T-helper 17 cell (primary cell): ENCODE data around the gene SERPINB7. TPM values are rescaled to one million over a fixed set of nuclear protein-coding genes. Genes with fewer than 3 reads are reported as not detected.
"Not testable (repeated sequence)": the region's sequence is repeated elsewhere in the genome, so short reads cannot be mapped to it uniquely, and the experiment has no call there.

Source experiments
- ATAC-seq: fragments of 150-1000 bp; cut with Tn5 transposase; 2 replicates; pipeline ENCODE4 v1.10.0; 2021; ENCODE audit warnings: mild to moderate bottlenecking, moderate library complexity
- DNase-seq, 3 donors: peaks; one replicate each; pipeline versions ENCODE4 v3.0.0 to v3.0.0-alpha.2; 2020 to 2021
- H3K9me3 ChIP-seq: one replicate; pipeline ENCODE4 v1.7.0; 2013; ENCODE audit warnings: low read length, mild to moderate bottlenecking; ENCODE audit not compliant: control insufficient read depth, poor library complexity, severe bottlenecking
- H3K27ac Mint-ChIP-seq: one replicate; pipeline ENCODE4 v1.8.0; 2022; ENCODE audit warnings: mild to moderate bottlenecking, moderate library complexity, mixed read lengths
- H3K27me3 Mint-ChIP-seq: one replicate; pipeline ENCODE4 v1.8.0; 2022; ENCODE audit warnings: mixed read lengths
- H3K36me3 Mint-ChIP-seq: one replicate; pipeline ENCODE4 v1.8.0; 2022; ENCODE audit warnings: low read depth, mixed read lengths
- H3K4me1 Mint-ChIP-seq: one replicate; pipeline ENCODE4 v1.8.0; 2022; ENCODE audit warnings: mild to moderate bottlenecking, mixed read lengths
- H3K4me3 Mint-ChIP-seq: one replicate; pipeline ENCODE4 v1.8.0; 2022; ENCODE audit warnings: mild to moderate bottlenecking, moderate library complexity, mixed read lengths
- total RNA-seq, 4 donors: library from RNA in 2 of 4; stranded (reverse) in 2 of 4; gene quantifications; one replicate each; pipeline ENCODE4 v1.2.3 and lab custom pipeline; 2022 to 2026

Gene SERPINB7, protein sequence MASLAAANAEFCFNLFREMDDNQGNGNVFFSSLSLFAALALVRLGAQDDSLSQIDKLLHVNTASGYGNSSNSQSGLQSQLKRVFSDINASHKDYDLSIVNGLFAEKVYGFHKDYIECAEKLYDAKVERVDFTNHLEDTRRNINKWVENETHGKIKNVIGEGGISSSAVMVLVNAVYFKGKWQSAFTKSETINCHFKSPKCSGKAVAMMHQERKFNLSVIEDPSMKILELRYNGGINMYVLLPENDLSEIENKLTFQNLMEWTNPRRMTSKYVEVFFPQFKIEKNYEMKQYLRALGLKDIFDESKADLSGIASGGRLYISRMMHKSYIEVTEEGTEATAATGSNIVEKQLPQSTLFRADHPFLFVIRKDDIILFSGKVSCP
- not detected for total RNA-seq
- total RNA-seq (lab: John Stamatoyannopoulos, UW) = 0 reads per million in 2 donors

DNA sequence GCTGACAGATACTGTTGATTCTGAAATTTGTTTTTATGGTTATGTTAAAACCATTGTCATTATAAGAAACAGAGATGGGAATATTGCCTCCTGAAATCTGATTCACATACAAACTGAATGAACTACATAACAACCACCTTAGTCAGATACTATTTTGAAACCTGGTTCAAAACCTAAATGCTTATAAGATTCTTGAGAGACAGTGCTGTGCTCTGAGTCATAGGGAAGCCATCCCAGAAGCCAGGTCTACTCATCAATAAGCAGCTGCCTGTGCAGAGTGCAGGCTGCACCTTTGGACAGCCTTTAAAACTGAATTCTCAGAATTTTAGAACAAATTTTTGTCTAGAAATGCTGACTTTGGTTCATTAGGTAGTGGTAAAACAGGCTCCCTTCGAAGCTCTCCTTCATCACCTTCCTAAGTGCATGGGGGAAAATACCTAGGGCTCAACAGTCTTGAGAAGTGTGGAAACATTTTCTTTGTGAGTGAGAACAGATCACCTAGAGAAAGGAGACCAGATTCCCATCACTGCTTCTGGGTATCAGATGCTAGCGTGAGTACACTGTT lies at the start of gene SERPINB7:
Gene SERPINB7 (plus strand): TSS at position 253 of the 565 bp plus-strand sequence. CDS start 6,955 bp downstream, outside the sequence.
- no peaks in the 10 kb centered on the region for H3K27me3 Mint-ChIP-seq
- H3K27ac Mint-ChIP-seq = no peak within 1 kb of the TSS
- no peak for DNase-seq
- no peaks in the 10 kb centered on the region for H3K36me3 Mint-ChIP-seq
- no peaks in the 10 kb centered on the region for H3K4me1 Mint-ChIP-seq
- no peaks in the 10 kb centered on the region for H3K9me3 ChIP-seq
- H3K4me3 Mint-ChIP-seq = no peak within 1 kb of the TSS
- no peak for ATAC-seq

DNA sequence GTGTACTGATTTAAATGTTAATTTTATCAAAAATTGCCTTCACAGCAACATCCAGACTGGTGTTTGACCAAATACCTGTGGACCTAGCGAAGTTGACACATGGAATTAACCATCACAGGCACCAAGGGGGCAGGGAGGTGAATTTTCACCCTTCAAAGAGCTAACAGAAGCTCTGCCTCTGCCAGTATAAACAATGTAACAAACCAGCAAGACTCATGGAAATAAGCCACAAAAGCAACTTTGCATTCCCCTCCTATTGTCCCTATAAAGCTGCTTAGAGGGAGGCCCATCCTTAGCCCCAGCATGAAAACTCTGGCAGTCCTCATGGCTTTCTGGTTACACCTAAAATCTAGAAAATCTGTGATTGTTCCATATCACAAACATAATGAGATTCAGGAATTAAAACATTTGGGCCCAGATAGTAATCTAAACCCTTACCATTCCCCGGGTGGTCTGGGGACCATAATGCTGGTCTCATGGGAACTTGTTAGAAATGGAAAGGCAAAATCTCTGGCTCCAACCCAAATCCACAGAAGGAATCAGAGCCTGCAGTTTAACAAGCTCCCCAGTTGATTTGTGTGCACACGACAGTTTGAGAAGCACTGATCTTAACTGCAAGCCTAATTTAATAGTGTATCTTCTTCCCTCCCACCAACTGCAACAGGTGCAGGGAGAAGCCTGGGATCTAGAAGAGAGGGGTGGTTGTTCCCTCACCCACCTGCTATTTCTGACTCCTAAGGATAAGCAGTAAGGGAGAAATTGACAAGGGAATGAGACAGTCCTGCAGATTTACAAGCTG lies 49.3 kb upstream of the SERPINB7 start:
- Mint-ChIP-seq H3K4me3 (no peak overlapping the region), H3K36me3 (no peaks in the 10 kb centered on the region), H3K27ac (no peak overlapping the region), H3K27me3 (peaks cover 10% of the 10 kb centered on the region), H3K4me1 (no peaks in the 10 kb centered on the region)
- no peak for DNase-seq
- no peaks in the 10 kb centered on the region for H3K9me3 ChIP-seq
- no peak for ATAC-seq

DNA sequence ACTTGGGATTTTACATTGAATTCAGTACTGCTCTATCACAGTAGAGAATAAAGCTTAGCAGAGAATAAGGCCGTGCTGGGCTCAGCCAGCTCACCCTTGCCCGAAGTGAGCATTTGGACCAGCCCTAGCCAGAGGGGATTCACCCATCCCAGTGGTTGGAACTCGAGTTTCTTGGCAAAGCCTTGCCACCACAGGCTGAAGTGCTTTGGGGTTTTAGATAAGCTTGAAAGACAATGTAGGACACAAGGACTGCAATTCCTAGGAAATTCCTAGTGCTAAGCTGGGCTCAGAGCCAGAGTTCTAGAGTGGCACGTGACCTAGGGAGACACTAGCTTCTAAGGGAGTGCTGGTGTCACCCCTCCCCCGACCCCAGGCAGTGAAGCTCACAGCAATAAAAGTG lies 44.4 kb upstream of the SERPINB7 start:
- H3K27ac Mint-ChIP-seq = no peak overlapping the region

DNA sequence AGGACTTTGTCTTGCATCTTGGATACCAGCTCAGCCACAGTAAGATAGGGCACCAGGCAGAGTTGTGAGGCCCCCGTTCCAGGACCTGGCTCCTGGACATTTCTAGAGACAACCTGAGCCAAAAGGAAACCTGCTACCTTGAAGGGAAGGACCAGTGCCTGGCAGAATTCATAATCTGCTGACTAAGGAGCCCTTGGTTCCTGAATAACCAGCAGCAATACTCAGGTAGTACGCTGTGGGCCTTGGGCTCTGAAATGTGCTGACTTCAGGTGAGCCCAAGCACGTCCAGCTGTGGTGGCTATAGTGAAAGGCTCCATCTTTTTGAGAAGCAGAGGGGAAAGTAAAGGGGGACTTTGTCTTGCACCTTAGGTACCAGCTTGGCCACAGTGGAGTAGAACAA lies 44.0 kb upstream of the SERPINB7 start:
- H3K9me3 ChIP-seq = no peaks in the 10 kb centered on the region
- DNase-seq (no peak), ATAC-seq (no peak)
- Mint-ChIP-seq H3K27me3 (peaks cover 10% of the 10 kb centered on the region), H3K4me1 (no peaks in the 10 kb centered on the region), H3K36me3 (no peaks in the 10 kb centered on the region), H3K4me3 (no peak overlapping the region), H3K27ac (no peak overlapping the region)

More for the DNA sequence above, 44.4 kb upstream of the SERPINB7 start:
- Mint-ChIP-seq H3K4me1 (no peaks in the 10 kb centered on the region), H3K4me3 (no peak overlapping the region), H3K36me3 (no peaks in the 10 kb centered on the region), H3K27me3 (peaks cover 10% of the 10 kb centered on the region)
- DNase-seq (no peak), ATAC-seq (no peak)
- H3K9me3 ChIP-seq = no peaks in the 10 kb centered on the region

DNA sequence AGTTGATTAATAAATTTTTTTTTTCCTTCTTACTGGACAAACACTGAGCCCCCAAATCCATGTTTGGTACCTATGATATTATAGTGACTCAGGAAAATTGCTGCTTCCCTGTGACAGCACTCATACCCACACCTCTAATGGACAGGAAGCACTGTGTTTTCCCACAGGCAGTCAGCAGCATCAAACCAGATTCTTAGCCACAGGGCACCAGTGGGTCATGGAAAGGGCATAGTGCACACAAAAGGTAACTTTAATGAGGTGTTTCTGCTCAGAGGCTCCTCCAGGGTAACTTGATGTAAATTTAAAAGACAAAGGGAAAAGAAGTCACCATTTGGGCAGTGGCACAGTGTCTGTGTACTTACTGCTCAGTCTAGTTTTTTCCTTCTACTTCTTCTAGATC lies 38.3 kb upstream of the SERPINB7 start:
- no peaks in the 10 kb centered on the region for H3K4me1 Mint-ChIP-seq
- H3K4me3 Mint-ChIP-seq = no peak overlapping the region
- no peaks in the 10 kb centered on the region for H3K27me3 Mint-ChIP-seq
- DNase-seq (no peak), ATAC-seq (no peak)
- no peaks in the 10 kb centered on the region for H3K9me3 ChIP-seq
- no peaks in the 10 kb centered on the region for H3K36me3 Mint-ChIP-seq
- H3K27ac Mint-ChIP-seq = no peak overlapping the region

DNA sequence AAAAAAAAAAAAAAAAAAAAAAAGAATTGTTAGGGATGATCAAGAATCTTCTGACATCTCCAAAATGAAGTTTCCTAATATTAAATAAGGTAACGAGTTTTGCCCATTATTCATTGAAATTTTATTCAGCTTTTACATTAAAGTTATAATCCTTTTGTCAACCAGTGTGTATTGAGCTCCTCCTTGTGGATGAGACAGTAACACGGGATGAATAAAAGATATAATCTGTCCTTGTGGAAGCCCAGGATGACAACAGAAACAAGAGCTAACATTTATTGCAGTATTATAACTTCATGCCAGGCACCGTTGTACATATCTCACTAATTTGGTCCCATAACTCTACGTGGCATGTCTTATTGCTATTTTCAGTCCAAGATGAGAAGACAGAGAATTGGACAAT lies 33.4 kb upstream of the SERPINB7 start:
- H3K4me3 Mint-ChIP-seq = no peak overlapping the region
- H3K9me3 ChIP-seq = no peaks in the 10 kb centered on the region
- no peaks in the 10 kb centered on the region for H3K27me3 Mint-ChIP-seq
- no peaks in the 10 kb centered on the region for H3K36me3 Mint-ChIP-seq
- no peak overlapping the region for H3K27ac Mint-ChIP-seq
- H3K4me1 Mint-ChIP-seq = no peaks in the 10 kb centered on the region
- DNase-seq = no peak
- no peak for ATAC-seq

DNA sequence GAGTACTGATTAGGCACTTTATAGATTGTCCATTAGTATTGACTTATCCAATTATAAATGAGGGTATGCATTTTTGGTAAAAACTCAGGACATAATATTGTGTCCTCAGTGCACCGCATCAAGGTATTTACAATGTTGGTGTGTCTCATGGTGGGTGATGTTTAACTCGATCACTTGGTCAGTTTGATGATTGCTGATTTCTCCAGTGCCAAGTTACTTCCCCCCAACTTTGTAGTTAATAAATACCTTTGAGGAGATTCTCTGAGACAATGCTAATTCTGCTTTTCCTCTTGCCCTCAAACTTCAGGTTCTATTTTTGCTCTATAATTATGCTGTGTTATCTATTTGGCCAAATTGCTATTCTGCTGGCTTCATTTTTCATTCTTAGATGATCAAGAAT lies 28.2 kb upstream of the SERPINB7 start:
- H3K27me3 Mint-ChIP-seq = no peaks in the 10 kb centered on the region
- ATAC-seq = no peak
- no peak overlapping the region for H3K4me3 Mint-ChIP-seq
- peaks cover 2% of the 10 kb centered on the region for H3K4me1 Mint-ChIP-seq
- H3K27ac Mint-ChIP-seq = no peak overlapping the region
- DNase-seq = no peak
- H3K36me3 Mint-ChIP-seq = no peaks in the 10 kb centered on the region
- H3K9me3 ChIP-seq = no peaks in the 10 kb centered on the region

DNA sequence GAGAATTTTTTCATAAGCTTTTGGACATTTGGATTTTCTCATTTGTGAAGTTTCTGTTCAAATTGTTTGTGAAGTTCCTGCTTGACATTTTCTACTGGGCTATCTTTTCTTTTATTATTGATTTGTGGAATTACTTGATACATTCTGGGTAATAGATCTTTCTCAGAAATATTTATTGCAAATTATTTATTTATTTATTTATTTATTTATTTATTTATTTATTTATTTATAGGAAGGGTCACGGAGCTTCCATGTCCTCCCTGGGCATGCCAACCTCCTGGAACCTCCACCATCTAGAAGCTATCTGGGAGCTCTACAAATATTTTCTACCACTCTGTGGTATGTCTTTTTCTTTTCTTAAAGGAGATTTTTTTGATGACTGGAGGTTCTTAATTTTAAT lies 25.7 kb upstream of the SERPINB7 start:
- Mint-ChIP-seq H3K27ac (no peak overlapping the region), H3K27me3 (no peaks in the 10 kb centered on the region), H3K36me3 (no peaks in the 10 kb centered on the region), H3K4me3 (no peak overlapping the region), H3K4me1 (peaks cover 2% of the 10 kb centered on the region)
- ATAC-seq (no peak), DNase-seq (no peak)
- no peaks in the 10 kb centered on the region for H3K9me3 ChIP-seq

DNA sequence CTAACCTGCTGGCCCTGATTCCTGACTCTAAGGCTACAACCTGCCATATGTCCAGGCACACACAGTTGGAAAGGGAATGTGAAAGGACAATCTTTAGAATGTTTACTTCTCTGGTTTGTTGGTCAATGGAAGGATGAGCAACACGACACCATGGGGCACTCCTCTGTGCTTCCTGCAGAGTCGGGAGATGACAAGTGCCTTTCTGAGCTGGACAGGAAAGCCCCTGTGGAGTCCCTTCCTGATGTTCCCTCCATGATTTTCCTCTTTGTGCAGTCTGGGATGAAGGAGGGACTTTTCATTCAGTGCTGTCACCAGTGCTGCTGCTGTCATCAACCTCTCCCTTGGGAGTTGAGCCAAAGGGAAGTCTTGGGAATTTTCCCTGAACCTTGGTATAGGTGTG lies 22.6 kb upstream of the SERPINB7 start:
- H3K27ac Mint-ChIP-seq = no peak overlapping the region
- DNase-seq = no peak
- no peak for ATAC-seq

DNA sequence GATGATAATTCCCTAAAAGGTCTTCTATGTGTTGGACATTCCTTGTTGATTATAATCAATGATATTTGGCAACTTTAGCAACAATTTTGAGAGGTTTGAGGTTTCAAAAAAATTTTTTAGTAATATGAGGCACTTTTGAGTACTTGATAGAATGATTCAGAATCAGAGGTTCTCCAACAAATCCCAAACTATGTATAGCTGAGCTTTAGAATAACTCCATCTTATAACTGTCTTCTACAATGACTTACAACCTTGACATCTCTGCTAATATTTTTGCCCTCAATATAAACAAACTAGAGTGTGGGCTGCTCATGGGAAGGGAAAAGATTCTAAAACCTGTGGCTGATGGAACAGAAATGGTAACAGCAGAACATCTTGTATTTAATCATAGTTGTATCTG lies 21.5 kb upstream of the SERPINB7 start:
- Mint-ChIP-seq H3K4me3 (no peak overlapping the region), H3K4me1 (peaks cover 2% of the 10 kb centered on the region), H3K27me3 (no peaks in the 10 kb centered on the region), H3K27ac (no peak overlapping the region), H3K36me3 (no peaks in the 10 kb centered on the region)
- no peak for ATAC-seq
- no peak for DNase-seq
- no peaks in the 10 kb centered on the region for H3K9me3 ChIP-seq

More for the DNA sequence above, 22.6 kb upstream of the SERPINB7 start:
- Mint-ChIP-seq H3K27me3 (no peaks in the 10 kb centered on the region), H3K36me3 (no peaks in the 10 kb centered on the region), H3K4me1 (peaks cover 2% of the 10 kb centered on the region), H3K4me3 (no peak overlapping the region)
- H3K9me3 ChIP-seq = no peaks in the 10 kb centered on the region

DNA sequence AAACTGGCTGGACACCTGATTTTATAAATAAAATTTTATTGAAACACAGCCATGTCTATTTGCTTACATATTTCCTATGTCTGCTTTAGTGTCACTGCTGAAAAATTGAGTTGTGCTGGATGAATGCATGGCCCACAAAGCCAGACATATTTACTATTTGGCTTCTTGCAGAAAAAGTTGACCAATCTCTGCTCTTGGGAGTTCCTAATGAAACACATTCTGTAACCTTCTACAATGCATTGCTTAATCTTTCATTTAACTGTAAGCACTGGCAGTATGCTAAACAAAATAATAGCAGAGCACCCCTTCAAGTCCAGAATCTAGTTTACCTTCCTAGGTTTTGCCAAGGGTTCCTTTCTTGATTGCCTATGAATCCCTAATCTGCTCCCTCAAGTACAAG lies 17.7 kb upstream of the SERPINB7 start:
- Mint-ChIP-seq H3K36me3 (no peaks in the 10 kb centered on the region), H3K27me3 (no peaks in the 10 kb centered on the region), H3K27ac (no peak overlapping the region), H3K4me3 (no peak overlapping the region), H3K4me1 (no peaks in the 10 kb centered on the region)
- no peak for DNase-seq
- no peaks in the 10 kb centered on the region for H3K9me3 ChIP-seq
- ATAC-seq = no peak

DNA sequence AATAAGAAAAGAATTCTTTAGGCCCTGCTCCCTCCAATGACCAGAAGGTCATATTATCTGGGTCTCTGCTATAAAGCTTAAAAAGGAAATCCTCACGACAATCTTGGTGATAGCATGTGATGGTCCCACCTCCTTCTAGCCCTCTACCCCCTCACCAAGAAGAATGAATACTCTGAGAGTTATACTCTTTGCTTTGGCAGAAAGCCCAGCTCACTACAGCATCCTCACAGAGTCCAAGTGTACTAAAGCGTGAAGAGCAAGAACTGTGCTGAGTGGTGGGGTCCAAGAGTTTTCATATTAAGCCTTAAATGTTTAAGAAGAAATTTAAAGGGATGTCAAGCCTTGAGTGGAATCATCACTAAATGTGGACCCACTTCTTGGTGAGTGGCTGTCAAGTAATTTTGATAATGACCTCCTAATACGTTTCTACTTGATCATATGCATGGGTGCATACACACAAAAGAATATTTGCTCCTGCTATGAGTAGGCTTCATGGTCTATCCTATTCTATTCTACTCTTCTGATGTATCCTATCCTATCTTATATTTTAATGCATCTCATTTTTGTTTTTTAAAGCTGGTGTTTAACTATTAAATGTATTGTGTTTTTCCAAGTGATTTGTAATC lies 16.5 kb upstream of the SERPINB7 start:
- Mint-ChIP-seq H3K4me3 (no peak overlapping the region), H3K4me1 (no peaks in the 10 kb centered on the region), H3K27ac (no peak overlapping the region), H3K27me3 (no peaks in the 10 kb centered on the region), H3K36me3 (no peaks in the 10 kb centered on the region)
- no peak for ATAC-seq
- H3K9me3 ChIP-seq = no peaks in the 10 kb centered on the region
- DNase-seq = no peak

DNA sequence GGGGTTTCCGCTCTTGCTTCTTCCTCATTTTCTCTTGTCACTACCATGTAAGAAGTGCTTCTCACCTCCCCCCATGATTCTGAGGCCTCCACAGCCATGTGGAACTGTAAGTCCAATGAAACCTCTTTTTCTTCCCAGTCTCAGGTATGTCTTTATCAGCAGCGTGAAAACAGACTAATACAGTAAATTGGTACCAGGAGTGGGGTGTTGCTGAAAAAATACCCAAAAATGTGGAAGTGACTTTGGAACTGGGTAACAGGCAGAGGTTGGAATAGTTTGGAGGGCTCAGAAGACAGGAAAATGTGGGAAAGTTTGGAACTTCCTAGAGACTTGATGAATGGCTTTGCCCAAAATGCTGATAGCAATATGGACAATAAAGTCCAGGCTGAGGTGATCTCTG lies 15.4 kb upstream of the SERPINB7 start:
- ATAC-seq, DNase-seq, H3K27ac Mint-ChIP-seq, H3K4me3 Mint-ChIP-seq, H3K9me3 ChIP-seq, H3K27me3 Mint-ChIP-seq, H3K4me1 Mint-ChIP-seq, H3K36me3 Mint-ChIP-seq: not testable (repeated sequence)
